ENCODE results near the gene MRPL24.

Gene MRPL24

DNA sequence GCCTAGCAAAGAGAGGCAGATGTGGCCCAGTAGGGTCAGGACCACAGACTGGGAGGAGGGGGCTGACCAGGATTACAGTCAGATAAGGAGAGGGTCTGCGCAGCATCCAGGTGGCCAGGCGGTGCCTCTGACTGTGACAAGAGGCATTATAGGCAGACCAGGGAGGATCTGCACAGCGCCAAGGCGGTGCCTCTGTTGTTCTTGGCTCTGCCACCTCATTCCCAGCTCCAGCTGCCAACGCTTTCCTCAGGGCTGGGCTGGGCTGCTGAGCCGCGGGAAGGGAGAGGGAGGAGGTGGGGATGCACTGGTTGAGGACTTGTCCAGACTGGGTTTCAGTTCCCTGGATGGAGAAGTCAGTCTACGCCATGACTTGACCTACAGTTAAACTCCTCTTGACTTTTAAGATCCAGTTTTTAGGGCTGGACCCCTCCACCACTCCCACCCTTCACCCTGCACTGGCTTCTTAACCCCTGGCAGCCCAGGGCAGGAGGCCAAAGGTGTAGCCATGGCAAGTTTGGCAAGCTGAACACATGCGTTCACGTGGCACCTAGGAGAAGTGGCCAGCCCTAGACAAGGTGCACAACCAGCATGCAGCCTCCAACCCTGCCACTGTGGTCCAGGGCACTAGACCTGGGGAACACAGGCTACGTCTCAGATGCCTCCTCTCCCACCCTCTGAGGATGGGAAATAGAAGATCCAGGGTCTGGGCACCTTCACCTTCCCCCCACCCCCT, 31.0 kb downstream of the MRPL24 start:
- no peak for DNase-seq (ENCODE audit: low spot score)

- no peak for DNase-seq (ENCODE audit: low spot score)
Measured at GRCh38 chr1:156709031-156709430, 31.9 kb downstream of the MRPL24 start.

DNA sequence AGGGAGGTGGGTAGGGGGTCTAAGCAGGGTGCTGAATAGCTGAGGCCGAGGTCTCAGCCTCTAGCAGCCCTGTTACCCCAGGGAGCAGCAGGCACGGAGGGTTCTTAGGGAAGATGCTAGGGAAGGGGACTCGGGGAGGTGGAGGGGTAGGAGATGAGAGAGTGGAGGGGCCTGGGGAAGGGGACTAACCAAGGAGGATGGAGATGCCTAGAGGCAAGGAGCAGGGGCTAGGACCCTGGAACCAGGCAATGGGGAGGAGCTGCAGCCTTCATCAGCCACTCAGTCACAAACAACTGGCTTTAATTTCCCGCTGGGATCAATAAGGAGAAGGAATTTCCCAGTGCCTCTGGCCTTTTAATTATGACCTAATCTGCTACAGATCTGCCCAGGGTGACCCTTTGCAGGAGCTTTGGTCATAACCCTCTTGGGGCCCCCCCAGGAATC, 32.6 kb downstream of the MRPL24 start:
- DNase-seq (ENCODE audit: low spot score): peak; percentile 68

- DNase-seq (ENCODE audit: low spot score): peak; percentile 79
Measured at GRCh38 chr1:156707417-156708217, 33.3 kb downstream of the MRPL24 start.

- peak; percentile 90 for DNase-seq (ENCODE audit: low spot score)
Measured at GRCh38 chr1:156706657-156707416, 34.1 kb downstream of the MRPL24 start.

DNA sequence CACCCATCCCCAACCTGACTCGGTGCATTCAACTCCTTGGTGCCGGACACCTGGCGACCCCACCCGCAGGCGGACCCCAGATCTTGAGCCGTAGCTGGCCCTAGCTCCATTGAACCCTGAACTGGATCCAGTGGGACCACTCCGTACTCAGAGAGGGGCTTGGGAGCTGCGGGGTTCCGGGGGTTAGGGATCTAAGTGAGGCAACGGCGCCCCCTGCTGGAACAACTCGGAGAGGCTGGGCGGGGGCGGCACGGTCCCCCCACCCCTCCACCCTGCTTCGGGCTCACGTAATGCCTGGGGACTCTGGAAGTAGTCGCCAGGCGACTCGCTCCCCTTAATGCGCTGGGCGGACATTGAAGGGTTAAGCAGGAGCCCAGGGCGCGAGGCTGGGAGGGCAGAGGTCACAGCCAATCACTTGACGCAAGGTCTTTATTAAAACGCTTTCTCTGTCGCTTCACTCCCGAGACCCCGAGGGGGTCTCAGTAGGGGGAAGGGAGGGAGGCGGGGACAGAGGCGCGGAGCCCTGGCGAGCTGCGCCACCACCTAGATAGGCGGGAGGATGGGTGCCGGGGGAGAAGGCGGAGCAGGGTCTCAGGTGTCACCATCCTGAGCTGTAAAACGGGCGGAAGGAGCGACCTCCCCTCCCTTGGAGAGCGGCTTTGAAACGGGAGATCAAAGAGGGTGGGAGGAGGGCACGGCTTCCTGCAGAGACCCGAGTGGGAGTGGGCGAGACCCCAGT, 34.8 kb downstream of the MRPL24 start:
- DNase-seq (ENCODE audit: low spot score): peak; percentile 95

DNA sequence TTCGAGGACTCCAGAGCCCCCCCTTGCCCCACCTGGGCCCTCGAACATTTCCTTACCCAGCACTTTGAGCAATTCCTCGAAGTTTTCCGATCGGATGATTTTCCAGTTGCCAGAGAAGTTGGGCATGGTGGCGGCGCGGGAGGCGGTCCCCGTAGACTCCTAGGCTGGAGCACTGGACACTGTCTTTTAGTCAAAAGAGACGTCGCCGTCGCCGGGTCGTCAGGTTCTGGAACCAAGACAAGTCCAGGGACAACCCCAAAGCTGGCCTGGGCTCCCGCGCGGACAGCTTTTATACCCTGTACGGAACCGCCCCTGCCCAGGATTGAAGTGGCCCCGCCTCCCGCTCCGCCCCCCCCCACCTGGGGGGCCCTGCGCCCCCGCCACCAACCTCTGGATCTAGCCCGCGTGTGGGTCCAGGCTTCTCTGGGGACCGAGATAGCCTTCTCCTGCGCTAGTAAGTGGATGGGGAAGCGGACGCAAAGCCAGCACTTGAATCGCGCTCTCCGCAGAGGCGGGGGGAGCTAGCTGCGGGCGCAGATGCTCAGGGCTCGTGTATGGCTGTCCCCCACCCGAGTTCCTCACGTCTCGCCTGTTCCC, 35.5 kb downstream of the MRPL24 start, which contains the start of gene CRABP2:
TSS of gene CRABP2 (minus strand) at position 263 of the 597 bp plus-strand sequence. CDS start at position 126, 137 bp downstream.
- no peak for DNase-seq (ENCODE audit: low spot score)

GRCh38 chr1:156704930-156705320, 36.0 kb downstream of the MRPL24 start:
- DNase-seq (ENCODE audit: low spot score): no peak

- no peak for DNase-seq (ENCODE audit: low spot score)
Measured at GRCh38 chr1:156704166-156704711, 36.6 kb downstream of the MRPL24 start.

GRCh38 chr1:156703741-156704140, 37.1 kb downstream of the MRPL24 start:
- peak; percentile 72 for DNase-seq (ENCODE audit: low spot score)

GRCh38 chr1:156703336-156703735, 37.6 kb downstream of the MRPL24 start:
- no peak for DNase-seq (ENCODE audit: low spot score)

- no peak for DNase-seq (ENCODE audit: low spot score)
Measured at GRCh38 chr1:156700736-156701531, 40.0 kb downstream of the MRPL24 start.

GRCh38 chr1:156698995-156699394, 41.9 kb downstream of the MRPL24 start:
- DNase-seq (ENCODE audit: low spot score): no peak

GRCh38 chr1:156697481-156697880, 43.4 kb downstream of the MRPL24 start:
- no peak for DNase-seq (ENCODE audit: low spot score)

DNA sequence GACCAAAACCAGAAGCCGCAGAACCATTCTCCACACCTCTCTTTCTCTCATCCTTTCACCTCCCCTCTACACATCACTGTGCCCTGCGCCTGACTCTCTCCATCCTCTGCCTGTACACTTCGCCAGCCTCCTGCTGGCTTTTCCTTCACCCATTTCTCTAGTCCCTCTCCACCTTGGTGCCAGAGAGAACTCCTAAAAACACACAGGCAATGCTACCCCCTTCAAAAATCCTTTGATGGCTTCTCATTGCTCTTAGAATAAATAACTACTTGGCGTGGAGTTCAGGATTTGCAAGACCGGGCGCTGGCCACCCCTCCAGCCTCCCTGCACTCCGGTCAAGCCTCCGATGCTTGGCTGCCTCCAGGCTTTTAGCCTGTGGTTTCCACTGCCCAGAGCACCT, 44.1 kb downstream of the MRPL24 start:
- no peak for DNase-seq (ENCODE audit: low spot score)

DNA sequence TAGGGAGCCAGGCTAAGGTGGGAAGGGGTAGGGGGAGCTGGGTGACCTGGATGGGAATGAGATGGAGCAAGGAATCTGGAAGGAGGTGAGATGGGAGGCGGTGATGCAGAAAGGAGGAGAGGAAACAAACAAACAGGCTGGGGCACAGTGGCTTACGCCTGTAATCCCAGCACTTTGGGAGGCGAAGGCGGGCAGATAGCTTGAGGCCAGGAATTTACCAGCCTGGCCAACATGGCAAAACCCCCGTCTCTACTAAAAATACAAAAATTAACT, 46.3 kb downstream of the MRPL24 start:
- DNase-seq (ENCODE audit: low spot score): no peak

GRCh38 chr1:156693848-156694689, 46.8 kb downstream of the MRPL24 start:
- peak; percentile 61 for DNase-seq (ENCODE audit: low spot score)

- peak; percentile 89 for DNase-seq (ENCODE audit: low spot score)
Measured at GRCh38 chr1:156692925-156693847, 47.7 kb downstream of the MRPL24 start.
